ENCODE results near the gene CCDC127.
A peak's percentile ranks its signal among the peaks of the same experiment; 100 is the strongest.
"Not testable (repeated sequence)": the region's sequence is repeated elsewhere in the genome, so short reads cannot be mapped to it uniquely, and the experiment has no call there.

CCDC127 gene

DNA sequence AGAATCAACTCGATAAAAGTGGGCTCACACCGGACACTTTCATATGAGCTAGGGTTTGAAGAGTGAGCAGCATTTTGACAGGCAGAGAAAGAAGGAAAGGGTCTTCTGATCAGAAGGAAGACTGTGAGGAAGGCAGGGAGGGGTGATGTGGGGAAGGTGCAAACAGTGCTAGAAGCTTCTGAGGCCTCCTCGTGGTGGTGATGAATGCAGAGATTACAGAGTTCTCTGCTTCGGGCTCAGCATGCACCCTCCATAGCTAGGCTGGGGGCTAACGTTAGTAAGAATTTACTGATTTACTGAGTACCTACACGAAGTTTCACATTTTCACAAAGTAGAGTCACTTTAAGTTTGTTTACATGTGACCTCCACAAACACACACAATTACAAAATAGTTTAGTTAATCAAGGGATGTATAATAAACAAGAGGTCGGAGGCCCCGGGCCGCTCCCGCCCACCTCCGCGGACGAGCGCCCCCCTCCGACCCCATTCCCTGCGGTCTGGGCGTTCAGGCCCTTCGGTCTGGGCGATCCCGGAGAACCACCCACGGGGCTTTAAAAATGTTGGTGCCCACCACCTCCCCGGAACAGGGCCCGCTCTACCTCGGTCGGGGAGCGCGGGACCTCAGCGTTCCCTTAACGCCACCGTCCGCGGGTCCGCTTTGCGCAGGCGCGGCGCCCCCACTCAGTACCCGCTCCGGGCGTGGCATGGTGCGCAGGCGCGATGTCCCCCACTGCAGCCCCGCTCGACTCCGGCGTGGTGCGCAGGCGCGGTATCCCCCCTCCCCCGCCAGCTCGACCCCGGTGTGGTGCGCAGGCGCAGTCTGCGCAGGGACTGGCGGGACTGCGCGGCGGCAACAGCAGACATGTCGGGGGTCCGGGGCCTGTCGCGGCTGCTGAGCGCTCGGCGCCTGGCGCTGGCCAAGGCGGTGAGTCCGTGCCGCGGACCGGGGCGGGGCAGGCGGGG is at the start of gene CCDC127, which contains the start of gene SDHA:
Gene CCDC127 (minus strand): TSS at position 660 of the 963 bp plus-strand sequence. CDS start 1,304 bp downstream, outside the sequence.
Gene SDHA (plus strand): TSS at position 827 of the 963 bp plus-strand sequence. CDS start 36 bp downstream, at position 863.
- DNase-seq (ENCODE audit: low spot score), result peak; percentile 100

DNA sequence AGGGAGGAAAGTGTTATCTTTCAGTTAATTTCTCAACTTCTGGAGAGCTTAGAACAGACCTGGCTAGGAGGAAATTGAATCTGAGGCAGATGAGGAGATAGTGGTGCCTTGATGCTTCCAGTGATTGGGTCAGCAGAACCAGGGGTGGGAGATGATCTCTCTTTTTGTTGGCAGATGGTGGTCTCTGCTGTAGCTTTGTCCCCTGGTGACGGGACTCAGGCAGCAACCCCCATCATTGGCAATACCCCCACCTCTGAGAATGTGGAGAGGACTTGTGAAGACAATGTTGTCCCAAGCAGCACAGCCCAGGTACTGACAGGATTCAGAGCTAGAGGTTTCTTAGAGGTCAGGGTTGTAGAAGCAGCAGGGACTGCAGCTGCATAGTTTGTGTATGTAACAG is 49.8 kb upstream of the CCDC127 start:
- DNase-seq (ENCODE audit: low spot score), result no peak

GRCh38 chr5:266311-267026 is 48.5 kb upstream of the CCDC127 start:
- peak; percentile 21 for DNase-seq (ENCODE audit: low spot score)

GRCh38 chr5:264338-264737 is 46.4 kb upstream of the CCDC127 start:
- no peak for DNase-seq (ENCODE audit: low spot score)

DNA sequence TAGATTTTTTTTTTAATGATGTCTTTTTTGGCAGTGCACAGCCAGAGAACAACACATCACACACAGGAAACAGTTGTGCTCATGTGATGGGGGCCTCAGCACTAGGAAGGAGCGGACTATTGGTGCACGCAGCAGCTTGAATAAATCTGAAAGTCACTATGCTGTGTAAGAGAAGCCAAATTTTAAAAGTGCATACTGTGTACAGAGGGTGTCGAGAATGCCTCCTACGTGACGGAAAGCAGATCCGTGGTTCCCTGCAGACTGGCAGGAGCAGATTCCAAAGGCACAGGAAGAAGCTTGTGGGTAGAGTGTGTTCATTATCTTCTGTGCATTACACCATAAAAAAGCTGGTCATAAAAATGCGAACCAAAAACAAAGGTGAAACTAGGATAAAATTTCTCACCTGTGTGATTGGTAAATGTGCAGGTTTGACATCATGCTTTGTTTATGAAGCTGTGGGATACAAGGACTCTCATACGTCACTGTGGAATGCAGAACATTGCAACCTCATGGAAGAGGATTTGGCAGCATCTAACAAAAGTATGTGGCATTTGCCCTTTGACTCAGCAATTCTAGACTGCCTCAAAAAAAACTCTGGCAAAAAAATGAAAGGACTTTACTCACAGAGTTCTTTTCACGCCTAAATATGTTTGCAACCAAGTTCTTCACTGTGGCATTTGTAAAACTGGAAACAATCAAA is 45.5 kb upstream of the CCDC127 start:
- DNase-seq (ENCODE audit: low spot score), result peak; percentile 72

DNA sequence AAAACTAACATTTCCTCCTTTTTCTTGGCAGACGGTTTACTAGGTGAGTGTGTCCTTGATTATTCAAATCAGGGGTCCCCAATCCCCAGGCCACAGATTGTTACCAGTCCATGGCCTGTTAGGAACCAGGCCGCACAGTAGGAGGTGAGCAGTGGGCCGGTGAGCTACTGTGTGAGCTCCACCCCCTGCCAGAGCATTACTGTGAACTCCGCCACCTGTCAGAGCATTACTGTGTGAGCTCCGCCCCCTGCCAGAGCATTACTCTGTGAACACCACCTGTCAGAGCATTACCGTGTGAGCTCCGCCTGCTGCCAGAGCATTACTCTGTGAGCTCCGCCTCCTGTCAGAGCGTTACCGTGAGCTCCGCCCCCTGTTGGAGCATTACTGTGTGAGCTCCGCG is 39.2 kb upstream of the CCDC127 start:
- DNase-seq (ENCODE audit: low spot score), result no peak

DNA sequence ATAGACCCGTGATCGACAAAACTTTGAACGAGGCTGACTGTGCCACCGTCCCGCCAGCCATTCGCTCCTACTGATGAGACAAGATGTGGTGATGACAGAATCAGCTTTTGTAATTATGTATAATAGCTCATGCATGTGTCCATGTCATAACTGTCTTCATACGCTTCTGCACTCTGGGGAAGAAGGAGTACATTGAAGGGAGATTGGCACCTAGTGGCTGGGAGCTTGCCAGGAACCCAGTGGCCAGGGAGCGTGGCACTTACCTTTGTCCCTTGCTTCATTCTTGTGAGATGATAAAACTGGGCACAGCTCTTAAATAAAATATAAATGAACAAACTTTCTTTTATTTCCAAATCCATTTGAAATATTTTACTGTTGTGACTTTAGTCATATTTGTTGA is 38.4 kb upstream of the CCDC127 start:
- not testable (repeated sequence) for DNase-seq (ENCODE audit: low spot score)

- DNase-seq (ENCODE audit: low spot score), result not testable (repeated sequence)
These were observed 37.2 kb upstream of the CCDC127 start for GRCh38 chr5:255116-255515.

DNA sequence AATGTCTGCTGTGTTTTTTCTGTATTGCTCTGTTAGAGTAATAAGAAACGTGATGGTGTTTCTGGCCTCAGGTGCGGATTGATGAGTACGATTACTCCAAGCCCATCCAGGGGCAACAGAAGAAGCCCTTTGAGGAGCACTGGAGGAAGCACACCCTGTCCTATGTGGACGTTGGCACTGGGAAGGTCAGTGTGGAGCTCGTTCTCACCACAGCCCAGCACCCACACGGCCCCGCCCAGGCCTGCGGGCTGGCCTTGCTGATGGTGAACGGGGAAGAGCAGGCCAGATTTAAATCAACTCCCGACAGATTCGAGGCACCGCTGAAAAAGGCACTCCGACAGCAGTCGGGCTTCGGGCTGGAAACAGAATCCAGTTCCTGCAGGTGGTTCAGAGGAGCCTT is 36.4 kb upstream of the CCDC127 start:
- DNase-seq (ENCODE audit: low spot score), result not testable (repeated sequence)

GRCh38 chr5:252546-252945 is 34.6 kb upstream of the CCDC127 start:
- no peak for DNase-seq (ENCODE audit: low spot score)

DNA sequence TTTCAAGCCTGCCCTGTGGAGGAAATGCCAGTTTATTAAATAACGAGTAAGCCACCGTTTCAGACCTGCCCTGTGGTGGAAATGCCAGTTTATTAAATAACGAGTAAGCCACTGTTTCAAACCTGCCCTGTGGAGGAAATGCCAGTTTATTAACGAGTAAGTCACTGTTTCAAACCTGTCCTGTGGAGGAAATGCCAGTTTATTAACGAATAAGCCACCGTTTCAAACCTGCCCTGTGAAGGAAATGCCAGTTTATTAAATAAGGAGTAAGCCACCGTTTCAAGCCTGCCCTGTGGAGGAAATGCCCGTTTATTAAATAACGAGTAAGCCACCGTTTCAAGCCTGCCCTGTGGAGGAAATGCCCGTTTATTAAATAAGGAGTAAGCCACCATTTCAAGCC is 34.0 kb upstream of the CCDC127 start:
- DNase-seq (ENCODE audit: low spot score), result not testable (repeated sequence)

DNA sequence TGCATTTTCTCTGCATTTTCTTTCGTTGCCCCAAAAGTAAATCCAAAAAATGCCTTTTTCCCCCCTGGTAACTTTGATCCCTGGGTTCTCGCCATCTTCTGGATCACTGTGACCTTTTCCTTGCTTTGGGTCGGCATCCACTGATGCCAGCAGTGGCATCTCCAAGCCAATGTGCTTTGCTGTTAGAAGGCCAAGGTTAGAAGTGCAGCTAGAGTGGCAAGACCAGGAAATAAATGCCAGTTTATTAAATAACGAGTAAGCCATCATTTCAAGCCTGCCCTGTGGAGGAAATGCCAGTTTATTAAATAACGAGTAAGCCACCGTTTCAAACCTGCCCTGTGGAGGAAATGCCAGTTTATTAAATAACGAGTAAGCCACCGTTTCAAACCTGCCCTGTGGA is 33.6 kb upstream of the CCDC127 start:
- not testable (repeated sequence) for DNase-seq (ENCODE audit: low spot score)

DNA sequence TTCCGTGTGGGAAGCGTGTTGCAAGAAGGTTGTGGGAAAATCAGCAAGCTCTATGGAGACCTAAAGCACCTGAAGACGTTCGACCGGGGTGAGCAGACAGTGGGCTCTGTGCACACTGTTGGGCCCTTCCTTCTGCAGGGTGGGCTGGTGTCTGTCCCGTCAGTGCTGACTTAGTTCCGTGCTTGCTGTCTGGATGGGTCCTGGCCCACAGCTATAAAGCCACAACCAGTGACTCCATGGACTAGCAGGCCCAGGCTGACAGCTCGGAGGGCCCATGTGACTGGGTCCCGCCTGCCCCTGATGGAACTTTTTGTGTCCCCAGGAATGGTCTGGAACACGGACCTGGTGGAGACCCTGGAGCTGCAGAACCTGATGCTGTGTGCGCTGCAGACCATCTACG is 33.1 kb upstream of the CCDC127 start:
- not testable (repeated sequence) for DNase-seq (ENCODE audit: low spot score)

DNA sequence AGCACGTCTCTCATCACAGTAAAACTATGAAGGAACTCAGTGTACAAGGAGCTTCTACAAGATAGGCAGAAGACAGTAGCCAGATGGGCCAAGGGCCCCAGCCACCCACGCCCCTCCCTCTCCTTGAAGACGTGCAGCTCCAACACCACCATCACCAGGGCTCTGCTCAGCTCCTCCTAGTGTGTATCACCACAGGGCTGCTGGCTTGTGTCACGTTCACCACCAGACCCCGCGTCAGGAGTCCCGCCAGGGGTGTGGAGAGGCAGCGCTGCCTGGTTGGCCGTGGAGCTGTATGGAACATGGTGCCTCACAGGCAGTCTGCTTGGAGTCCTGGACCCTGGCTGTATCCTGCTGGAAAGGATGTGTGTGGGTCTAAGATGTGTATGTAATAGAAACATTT is 32.4 kb upstream of the CCDC127 start:
- DNase-seq (ENCODE audit: low spot score), result not testable (repeated sequence)

DNA sequence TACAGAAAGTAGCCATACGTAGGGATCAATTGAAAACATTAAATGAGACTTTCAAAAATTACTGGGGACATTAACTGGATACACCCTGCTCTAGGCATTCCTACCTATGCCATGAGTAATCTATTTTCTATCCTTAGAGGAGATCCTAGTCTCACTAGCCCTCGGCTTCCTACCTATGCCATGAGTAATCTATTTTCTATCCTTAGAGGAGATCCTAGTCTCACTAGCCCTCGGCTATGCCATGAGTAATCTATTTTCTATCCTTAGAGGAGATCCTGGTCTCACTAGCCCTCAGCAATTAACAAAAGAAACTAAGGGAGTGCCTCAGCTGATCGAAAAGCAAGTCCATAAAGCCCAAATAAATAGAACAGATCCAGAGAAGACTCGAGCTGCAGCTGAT is 27.8 kb upstream of the CCDC127 start:
- DNase-seq (ENCODE audit: low spot score), result not testable (repeated sequence)

DNA sequence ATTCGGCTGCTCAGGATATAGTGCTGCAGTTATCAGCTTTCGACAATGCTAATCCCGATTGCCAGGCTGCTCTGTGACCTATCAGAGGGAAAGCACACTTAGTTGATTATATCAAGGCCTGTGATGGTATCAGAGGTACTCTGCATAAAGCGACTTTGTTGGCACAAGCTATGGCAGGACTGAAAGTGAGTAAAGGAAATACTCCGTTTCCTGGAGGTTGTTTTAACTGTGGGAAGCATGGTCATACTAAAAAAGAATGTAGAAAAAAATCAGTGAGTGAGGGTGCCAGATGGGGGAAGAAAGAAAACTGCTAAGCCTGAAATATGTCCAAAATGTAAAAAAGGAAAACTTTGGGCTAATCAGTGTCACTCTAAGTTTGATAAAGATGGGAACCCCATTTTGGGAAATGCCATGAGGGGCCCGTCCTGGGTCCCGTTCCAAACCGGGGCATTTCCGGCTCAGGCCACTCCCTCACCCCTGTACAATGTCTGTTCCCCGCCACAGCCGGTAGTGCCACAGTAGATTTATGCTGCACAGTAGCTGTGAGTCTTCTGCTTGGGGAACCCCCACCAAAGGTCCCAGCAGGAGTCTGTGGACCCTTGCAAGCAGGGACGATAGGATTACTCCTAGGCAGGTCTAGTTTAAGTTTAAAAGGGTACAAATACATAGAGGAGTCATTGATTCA is 25.9 kb upstream of the CCDC127 start:
- not testable (repeated sequence) for DNase-seq (ENCODE audit: low spot score)

GRCh38 chr5:241045-241669 is 23.2 kb upstream of the CCDC127 start:
- DNase-seq (ENCODE audit: low spot score), result not testable (repeated sequence)

- DNase-seq (ENCODE audit: low spot score), result not testable (repeated sequence)
These were observed 22.6 kb upstream of the CCDC127 start for GRCh38 chr5:240550-240949.

DNA sequence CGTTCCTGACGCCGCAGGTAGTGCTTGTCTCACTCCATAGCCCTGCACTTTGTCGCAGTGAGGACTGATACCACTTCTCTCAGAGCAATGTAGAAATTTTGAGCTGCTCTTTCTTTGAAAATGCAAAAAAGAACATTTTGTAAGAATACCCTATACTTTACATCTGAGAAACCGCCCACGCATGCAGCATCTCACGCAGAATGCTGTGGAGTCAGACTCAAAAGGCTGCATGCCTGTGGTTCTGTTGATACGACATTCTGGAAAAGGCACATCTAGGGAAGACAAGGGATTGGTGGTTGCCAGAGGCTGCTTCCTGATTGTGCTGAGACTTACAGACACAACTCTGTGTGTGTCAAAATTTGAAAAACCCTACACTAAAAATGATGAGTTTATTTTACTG is 20.0 kb upstream of the CCDC127 start:
- not testable (repeated sequence) for DNase-seq (ENCODE audit: low spot score)

- DNase-seq (ENCODE audit: low spot score), result not testable (repeated sequence)
These were observed 17.6 kb upstream of the CCDC127 start for GRCh38 chr5:235527-235926.

GRCh38 chr5:234450-234849 is 16.5 kb upstream of the CCDC127 start:
- DNase-seq (ENCODE audit: low spot score), result no peak

Data from AG08396 (cell line).